CD4-positive, alpha-beta T cell treated with Interleukin-17A for 1 hour (primary cell): ENCODE measurements around the gene FBXO44.

Experiments used
- DNase-seq: peaks from one replicate; pipeline ENCODE4 v3.0.0-alpha.2; 2020

FBXO44 gene

DNA sequence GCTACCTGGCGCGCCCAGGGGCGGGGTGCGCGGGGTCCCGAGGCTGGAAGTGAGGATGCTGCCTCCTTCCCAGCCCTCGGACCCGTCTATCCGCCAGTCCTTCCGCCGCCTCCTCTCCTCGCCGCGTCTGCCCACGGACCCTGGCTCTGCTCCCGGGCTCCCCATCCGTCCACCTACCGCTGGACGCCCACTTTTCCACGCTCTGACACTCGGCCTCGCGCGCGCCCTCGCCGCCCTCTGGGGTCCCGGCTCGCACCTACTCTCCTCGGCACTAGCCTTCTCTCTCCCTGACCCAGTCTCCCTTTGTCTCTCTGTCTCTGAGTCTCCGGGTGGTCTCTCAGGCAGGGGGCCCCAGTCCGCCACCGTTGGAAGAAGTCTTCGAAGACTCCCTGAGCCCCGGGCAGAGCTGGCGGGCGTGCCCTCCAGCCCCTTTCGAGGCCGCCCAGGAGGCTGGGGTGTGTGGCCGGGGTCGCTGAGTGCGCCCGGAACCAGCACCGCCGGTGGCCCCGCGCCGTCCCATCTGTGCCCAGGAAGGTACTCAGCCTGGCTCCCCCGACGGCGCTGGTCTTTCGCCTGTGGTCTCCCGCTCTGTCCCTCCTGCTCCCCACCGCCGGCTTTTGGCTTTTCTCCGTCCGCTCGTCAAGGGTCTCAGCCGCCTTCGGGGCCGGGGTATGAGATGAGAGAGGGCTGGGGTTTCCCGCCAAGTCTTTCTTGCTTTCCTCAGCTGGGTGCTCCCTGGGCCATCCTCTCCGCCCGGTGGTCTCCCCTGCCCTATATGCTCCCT is 37.4 kb downstream of the FBXO44 start:
- DNase-seq, result no peak

DNA sequence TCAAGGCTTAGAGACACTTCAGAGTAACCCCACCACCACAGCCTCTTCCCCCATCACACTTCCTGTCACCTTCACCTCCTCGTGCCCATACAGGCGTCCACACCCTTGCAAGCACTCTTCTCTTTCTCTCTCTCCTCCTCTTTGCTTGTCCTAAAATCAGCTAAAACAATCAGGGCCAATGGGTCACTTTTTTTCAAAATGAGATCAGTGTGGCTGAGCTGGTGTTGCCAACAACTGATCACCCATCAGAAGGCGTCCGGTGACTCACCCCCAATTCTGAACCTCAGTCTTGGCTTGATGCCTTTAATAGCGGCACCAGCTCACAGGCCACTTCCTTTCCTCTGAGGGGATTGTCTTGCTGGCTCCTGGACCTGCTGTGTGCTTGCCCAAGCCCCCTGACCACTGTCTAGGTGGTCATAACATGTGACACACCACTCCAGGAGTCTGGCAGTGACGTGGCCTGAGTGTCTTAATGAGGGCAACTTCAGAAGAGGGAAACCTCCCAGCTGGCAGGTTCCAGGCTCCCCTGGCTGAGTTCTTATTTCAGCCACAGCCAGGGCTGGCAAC is 38.4 kb downstream of the FBXO44 start:
- peak; percentile 57 for DNase-seq

DNA sequence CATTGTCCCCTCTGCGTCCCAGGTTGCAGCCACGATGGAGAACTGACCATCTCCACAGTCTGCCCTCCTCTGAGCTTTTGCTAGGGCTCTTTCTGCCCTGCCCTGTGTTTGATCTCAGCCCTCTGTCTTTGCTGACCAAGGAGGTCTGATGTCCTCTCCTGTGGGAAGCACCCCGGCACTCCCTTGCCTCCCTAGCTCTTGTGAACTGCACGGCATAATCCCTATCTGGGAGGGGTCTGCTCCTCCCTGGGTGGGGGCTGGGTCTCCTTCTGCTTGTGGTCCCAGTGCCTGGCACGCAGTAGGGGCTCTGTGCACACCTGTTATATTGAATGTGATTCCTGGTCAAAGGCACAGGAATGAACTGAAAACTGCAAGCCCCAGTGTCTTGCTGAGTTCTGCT is 39.2 kb downstream of the FBXO44 start:
- no peak for DNase-seq

DNA sequence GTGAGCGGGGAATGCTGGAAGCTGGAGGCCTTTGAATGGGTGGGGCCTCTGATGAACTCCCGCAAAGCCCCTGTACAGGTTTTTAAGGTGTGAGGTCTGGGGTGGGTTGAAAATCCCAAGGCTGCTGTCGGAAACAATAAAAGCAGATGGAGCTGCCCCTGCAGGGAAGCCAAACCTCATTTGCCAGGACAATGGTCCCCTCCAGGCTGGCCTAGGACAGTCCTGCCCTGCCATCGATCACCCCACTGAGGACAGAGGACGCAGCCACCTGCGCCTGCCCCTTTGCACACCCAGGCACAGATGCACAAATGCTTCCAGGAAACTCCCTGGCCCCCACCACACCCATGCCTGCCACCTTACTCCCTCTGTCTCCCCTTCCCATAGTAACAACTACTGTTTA is 41.2 kb downstream of the FBXO44 start:
- DNase-seq, result no peak

DNA sequence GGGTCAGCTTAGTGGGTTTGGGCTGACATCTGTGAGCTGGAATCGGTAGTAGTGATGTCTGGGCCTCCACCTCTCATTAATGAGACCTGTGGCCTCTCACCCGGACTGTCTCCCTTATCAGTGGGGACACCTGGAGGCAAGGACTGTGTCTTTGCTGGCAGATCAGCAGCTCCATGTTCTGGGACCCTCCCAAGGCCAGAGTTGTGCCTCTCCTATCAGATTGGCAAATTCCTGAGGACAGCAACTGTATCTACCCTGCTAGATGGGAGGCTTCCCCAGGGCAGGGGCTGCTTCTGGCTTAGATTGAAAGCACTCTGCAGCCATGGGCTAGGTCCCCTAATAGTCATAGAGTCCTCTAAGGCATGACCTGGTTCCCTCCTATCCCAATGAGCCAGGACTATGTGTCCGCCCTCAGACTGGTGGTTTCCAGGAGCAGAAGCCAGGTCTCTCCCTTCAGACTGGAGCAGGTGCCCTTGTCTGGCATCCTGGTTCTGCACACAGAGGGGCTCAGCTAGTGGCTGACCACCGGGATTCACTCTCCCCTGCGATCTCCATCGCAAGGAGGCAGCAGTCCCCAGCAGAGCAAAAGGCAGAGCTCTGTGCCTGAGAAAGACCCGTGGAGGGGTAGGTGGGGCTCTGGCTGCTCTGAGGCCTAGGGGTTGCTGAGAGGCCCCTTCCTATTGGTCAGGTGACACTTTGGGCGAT is 42.7 kb downstream of the FBXO44 start:
- DNase-seq, result no peak

DNA sequence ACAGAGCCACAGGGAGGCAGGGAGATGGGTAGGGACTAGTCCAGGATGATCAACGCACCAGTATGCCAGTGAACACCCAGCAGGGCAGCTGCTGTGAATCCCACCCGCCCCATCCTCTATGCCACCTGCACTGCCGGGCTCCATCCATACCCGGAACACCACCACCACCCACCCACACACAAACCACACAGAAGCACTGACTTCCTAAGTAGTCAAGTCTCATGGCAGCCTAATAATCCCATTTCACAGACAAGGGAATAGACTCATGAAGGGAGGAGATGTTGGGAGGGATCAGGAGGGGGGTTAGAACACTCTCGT is 43.2 kb downstream of the FBXO44 start:
- no peak for DNase-seq

DNA sequence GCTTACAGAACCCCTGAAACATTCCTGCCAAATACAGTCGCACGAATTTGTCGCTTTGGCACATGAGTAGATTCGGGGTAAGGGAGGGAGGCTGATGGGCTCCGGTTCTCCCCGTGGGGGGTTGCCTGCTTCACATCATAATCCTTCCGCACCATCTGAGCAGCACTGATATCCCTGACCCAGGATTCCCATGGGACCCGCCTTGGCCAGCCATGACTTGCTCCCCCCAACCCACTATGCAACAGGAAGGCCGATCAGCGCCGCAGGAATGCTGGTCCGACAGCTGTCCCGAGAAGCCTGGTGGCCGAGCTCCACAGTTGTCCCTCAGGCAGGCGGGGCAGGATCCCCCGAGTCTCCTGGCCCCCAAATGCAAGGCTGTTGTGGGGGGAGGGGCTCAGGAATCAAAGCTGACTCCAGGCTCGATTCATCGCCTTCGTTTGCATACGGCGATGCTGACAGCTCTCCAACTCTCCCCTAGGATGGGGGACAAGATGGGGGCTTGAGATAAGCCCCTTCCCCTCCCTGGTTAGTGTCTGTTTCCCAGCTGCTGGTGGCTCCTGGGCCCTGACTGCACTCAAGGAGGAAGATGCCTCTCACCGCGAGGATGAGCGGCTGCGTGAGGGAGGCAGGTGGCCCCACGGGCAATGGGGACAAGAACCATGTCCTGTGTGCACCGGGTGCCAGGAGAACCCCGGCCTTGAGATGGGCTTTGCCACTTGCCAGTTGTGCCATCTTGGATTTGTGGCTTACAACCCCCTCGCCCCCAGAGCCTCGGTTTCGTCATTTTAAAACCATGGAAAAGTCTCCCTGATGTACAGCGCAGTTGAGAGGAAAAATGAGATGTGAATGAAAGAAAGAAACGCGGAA is 46.2 kb downstream of the FBXO44 start:
- no peak for DNase-seq

DNA sequence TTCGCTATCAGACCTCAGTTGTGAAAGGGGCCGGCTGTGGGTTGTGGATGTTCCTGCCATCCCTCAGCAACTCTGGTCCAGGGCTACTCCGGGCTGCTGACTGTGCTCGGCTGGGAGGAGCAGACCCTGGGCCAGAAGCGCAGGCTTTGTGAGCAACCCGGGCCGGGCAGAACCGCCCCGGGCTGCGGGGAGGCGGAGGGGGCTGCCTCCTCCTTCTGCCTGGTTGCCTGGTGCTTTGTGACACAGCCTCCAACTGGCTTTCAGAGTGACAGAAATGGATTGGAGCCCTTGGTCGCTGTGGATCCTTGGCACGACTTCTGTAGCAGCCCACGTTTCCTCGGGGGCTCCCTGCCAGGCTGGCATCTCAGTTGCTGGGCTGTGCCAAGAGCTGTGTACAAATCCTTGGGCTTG is 46.9 kb downstream of the FBXO44 start:
- no peak for DNase-seq

DNA sequence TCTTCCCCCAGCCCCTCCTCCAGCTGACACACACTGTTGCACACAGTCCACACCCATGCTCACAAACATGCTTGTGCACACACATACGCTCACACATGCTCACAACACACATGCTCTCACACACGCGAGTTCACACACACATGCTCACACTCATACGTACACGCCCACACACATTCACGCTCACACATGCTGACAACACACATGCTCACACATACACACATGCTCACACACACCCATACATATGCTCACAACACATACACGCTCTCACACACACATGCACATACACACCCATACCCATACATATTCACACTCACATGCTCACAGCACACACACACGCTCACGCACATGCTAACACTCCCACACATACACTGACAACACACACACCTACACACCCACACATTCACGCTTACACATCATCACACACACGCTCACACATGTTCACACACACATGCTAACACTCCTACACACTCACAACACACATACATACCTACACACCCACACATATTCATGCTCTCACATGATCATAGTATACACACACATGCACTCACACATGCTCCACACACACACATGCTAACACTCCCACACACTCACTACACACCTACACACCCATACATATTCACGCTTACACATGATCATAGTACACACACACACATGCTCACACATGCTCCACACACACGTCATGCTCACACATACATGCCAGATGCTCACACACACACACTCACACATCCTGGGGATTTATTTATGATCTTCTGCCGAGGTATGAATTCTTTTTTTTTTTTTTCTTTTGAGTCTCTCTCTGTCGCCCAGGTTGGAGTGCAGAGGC is 47.5 kb downstream of the FBXO44 start:
- no peak for DNase-seq

DNA sequence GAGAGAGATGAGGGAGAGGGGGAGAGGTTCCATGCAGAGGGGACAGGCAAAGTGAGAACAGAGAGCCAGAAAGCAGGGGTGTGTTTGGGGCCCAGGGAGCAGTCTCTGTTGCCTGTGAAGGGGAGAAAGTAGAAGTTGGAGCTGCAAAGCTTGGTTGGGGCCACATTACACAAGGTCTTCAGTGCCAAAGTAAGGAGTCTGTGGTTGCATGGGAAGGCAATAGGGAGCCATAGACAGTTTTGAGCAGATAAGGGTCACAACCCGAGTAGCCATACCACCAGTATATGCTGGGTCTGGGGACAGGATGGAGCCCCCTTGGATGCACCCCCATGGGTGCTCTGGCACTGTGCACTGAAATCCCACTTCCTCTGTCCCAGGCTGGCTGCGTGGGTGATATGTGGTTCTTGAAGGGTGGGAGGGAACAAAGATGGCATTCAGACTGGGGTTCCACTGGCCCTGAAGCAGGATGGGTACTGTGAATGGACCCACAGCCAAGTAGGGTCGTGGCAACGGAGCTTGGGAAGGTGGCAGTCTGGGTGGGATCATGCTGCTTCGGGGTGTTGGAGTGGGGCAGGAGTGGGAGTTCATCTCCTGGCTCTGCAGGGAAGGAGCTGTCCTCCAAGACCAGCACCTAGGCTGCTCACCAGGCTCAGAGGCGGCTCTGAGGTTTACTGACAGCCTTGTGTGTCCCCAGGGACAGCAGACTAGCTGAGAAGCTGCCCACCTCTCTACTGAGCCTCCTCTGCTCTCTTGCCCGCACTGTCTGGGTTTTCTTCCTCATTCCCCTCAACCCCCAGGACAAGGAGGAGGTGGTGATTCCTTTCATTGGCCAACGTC is 48.9 kb downstream of the FBXO44 start:
- no peak for DNase-seq

DNA sequence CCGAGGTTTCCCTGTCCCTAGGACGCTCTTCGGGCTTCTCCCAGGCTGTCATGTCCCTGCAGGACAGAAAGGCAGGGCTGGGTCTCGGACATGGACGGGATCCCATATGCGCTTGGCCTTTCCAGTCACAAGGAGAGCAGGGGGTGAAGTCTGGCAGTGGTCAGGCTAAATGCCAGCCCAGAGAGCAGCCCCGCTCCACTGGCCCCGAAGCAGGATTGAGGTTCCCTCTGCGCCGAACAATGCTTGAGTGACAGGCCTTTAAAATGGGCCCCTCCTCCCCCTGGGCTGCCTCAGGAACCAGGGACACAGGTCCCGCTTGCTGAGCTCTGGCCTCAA is 49.5 kb downstream of the FBXO44 start:
- no peak for DNase-seq

DNA sequence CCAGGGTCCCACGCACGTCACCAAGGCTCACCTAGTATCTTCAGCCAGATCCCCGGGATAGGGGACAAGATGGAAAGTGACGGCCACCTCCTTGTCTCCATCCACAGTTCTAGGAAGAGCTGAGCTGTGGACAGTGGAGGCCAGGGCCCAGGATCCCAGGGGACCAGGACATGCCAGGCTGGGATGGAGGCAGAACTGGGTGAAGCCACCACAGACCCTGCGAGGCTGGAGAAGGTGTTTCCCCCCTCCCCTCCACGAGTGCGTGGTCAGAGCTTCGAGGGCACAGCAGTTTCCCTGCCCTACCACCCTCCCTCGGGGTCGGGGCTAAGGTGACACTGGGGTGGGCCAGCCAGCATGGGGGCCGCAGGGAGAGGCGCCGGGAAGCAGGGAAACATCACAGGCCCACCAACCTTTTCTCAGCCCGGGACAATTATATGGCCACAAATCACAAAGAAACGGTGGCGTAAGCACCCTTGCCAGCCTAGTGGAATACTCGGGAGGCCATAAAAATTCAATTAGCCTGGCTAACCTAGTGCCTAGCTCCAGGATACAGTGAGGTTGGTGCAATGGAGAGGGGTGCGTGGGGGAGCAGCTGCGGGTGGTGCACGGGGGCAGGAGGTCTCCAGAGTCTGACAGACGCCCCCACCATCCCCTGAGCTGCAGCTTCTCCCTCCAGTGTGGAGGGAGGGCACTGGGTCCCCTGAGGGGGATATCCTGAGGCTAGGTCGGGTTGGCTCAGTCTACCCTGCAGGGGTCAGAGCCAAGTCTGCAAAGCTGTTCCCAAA is 50.2 kb downstream of the FBXO44 start:
- DNase-seq, result no peak

DNA sequence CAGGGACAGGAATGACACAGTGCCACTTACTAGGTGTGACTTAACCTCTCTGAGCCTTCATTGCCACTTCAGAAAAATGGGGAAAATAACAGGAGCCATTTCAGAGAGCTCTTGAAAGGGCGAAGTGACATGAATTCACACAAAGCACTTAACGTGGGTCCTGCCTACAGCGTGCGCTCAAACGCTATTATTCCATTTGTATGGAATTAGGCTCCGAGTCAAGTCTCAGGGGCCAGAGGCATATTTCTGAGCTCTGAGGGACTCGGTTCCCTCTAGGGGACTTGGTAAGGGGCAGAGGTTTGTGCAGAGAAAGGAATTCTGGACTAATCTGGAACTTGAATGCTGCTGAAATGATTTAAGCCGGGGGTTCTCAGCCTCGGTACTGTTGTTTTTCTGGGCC is 50.9 kb downstream of the FBXO44 start:
- no peak for DNase-seq

DNA sequence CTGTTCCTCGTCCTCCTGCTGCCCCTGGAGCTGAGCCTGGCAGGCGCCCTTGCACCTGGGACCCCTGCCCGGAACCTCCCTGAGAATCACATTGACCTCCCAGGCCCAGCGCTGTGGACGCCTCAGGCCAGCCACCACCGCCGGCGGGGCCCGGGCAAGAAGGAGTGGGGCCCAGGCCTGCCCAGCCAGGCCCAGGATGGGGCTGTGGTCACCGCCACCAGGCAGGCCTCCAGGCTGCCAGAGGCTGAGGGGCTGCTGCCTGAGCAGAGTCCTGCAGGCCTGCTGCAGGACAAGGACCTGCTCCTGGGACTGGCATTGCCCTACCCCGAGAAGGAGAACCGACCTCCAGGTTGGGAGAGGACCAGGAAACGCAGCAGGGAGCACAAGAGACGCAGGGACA is 51.6 kb downstream of the FBXO44 start:
- DNase-seq, result no peak

DNA sequence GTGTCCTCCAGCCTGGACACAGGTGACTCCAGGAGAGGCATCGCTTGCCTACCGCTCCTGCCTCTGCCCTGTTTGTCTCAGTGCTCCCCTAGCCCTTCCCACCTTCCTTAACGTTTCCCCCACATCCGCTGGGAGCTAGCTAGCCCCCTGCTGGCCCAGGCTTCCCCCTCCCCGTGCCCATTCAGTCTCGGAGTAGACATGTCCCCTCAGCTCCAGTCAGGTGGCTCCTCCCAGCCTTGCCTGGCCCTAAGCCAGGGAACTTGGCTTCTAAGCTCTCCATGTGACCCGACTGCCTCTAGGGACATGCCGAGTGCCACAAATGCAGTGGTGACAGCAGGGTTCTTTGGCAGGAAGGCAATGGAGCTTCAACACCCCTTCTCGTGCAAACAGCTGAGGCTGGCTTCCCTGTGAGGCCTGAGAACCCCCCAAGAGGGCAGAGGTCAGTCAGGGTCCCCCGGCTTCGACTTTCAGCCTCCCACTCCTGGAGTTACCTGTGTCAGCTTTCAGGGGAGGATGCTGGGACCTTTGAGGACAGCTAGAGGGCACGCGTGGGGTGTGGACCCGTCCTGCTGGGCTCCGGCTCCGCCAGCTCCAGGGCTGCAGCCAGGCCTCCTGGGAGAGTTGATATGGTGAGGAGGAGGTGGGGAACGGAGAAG is 53.1 kb downstream of the FBXO44 start:
- DNase-seq, result no peak

DNA sequence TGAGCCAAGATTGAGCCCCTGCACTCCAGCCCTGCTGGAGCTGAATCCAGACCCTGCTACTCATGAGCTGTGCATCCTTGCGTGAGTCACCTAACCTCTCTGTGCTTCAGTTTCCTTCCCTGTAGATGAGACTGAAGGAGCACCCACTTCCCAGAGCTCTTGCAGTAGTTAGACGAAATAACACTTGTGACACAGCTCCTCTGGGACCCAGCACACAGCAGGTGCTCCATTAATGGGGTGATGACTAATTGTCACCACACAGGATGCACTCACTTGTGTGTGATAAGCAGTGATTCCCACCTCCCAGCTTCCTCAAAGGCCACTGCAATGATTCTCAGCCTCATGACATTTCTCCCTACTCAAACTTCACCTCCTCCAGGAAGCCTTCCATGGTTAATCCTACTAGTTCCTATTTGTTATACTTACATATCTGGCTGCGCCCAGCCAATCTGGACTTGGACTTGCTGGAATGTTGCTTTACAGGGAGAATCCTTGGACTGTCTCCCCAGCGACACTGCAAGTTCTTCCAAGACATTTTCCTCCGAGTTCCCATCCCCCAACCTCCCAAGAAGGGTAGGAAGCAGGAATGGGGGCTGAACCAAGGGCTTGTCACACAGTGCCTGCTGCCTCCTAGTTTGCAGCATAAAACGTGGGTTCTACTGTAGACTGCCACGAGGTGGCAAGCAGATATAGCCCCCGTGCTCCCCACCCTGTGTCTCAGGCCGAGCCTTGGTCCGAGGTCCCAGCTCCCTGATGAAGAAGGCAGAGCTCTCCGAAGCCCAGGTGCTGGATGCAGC is 54.1 kb downstream of the FBXO44 start:
- no peak for DNase-seq

DNA sequence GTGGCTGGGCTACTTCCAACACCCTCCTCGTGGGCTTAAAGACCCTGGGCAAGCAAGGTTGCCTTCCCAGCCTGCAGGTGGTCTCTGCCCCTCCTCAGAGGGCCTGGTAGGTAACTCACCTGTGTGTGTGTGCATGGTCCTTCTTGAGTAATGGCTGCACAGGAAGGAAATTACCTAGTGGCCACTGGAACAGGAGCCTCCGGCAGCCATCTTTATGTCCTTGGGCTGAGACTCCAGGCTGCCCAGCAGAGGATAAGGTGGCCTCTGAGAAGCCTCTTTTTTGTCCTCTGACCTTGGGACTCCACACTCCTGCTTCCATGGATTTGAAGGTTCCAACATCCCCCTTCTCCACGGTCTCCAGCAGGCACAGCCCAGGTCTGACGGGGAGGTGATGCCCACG is 56.8 kb downstream of the FBXO44 start:
- DNase-seq, result no peak

DNA sequence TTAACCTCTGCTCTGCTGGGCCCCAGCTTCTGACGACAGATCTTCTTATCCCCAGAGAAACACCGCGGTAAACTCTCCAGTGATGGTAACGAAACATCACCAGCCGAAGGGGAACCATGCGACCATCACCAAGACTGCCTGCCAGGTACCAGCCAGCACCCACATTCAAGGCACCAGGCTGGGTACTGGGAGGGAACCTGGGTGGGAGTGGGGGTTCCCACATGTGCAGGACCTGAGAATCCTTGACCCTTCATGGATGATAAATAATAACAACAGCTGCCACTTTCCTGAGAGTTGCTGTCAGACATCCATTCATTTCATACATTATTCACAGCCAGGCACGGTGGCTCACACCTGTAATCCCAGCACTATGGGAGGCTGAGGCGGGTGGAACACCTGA is 57.6 kb downstream of the FBXO44 start:
- DNase-seq, result no peak
